B cell (primary cell): ENCODE measurements around the gene DACT3. TPM values are rescaled to one million over a fixed set of nuclear protein-coding genes. Genes with fewer than 3 reads are reported as not detected.
A peak's percentile ranks its signal among the peaks of the same experiment; 100 is the strongest.

Experiments
- ATAC-seq: fragments of 200-7000 bp; cut with Tn5 transposase; one replicate; pipeline ENCODE4 v1.10.0; 2021; ENCODE audit warnings: low read depth, mild to moderate bottlenecking, moderate number of reproducible peaks, moderate library complexity
- CTCF ChIA-PET: fragments of 350-600 bp; sonication (Branson Sonifier 250); formaldehyde crosslinking; loops from one replicate; lab custom pipeline; 2021; ENCODE audit warnings: antibody characterized with exemption, inconsistent platforms; lab: Charles Lee
- POLR2A ChIA-PET: fragments of 350-600 bp; sonication (Branson Sonifier 250); formaldehyde crosslinking; loops from one replicate; lab custom pipeline; 2021; ENCODE audit warnings: antibody characterized with exemption; lab: Charles Lee
- DNase-seq: peaks from one replicate; pipeline ENCODE4 v3.0.0; 2013
- H2AFZ ChIP-seq: 2 replicates; pipeline ENCODE4 v1.6.1; 2012; ENCODE audit warnings: mild to moderate bottlenecking, low read depth, low read length; ENCODE audit not compliant: insufficient read depth, poor library complexity, severe bottlenecking
- H3K27ac ChIP-seq, 2 donors: 1 replicate in 1 of 2; 2 replicates in 1 of 2; pipeline ENCODE4 v1.5.1; 2012 to 2013; ENCODE audit warnings: low read length in 2 of 2, mild to moderate bottlenecking in 2 of 2, moderate library complexity in 1 of 2
- H3K27me3 ChIP-seq, 4 experiments: fragments of 200-600 bp in 1 of 4; sonication (generic) in 1 of 4; replicated peaks in 1 of 4; 1 replicate in 2 of 4; 2 replicates in 2 of 4; pipeline versions ENCODE4 v1.6.1 to v1.7.0; 2013 to 2016; ENCODE audit warnings: low read length in 3 of 4, mild to moderate bottlenecking in 2 of 4, mixed read lengths in 1 of 4, moderate library complexity in 1 of 4; ENCODE audit not compliant: insufficient read depth in 4 of 4, control insufficient read depth in 3 of 4; ENCODE audit errors: control extremely low read depth in 1 of 4
- H3K36me3 ChIP-seq, 2 experiments: replicated peaks in 1 of 2; 1 replicate in 1 of 2; 2 replicates in 1 of 2; pipeline versions ENCODE4 v1.6.1 to v1.7.1; 2013; ENCODE audit warnings: low read length in 1 of 2; ENCODE audit not compliant: insufficient read depth in 2 of 2, control insufficient read depth in 1 of 2; ENCODE audit errors: control extremely low read depth in 1 of 2, extremely low read depth in 1 of 2
- H3K4me1 ChIP-seq, 2 donors: fragments of 200-600 bp in 1 of 2; sonication (generic) in 1 of 2; 1 replicate in 1 of 2; 2 replicates in 1 of 2; pipeline versions ENCODE4 v1.5.1 to v1.6.1; 2013 to 2017; ENCODE audit warnings: low read length in 2 of 2; ENCODE audit not compliant: control insufficient read depth in 2 of 2, insufficient read depth in 2 of 2
- H3K4me2 ChIP-seq: replicated peaks from 2 replicates; pipeline ENCODE3; 2012; ENCODE audit warnings: mild to moderate bottlenecking, low read depth, low read length; ENCODE audit not compliant: poor library complexity, severe bottlenecking
- H3K4me3 ChIP-seq, 5 experiments: fragments of 200-600 bp in 1 of 5; sonication (generic) in 1 of 5; 1 replicate in 3 of 5; 2 replicates in 2 of 5; pipeline versions ENCODE4 v1.5.1 to v1.7.0; 2011 to 2016; ENCODE audit warnings: low read length in 4 of 5, mild to moderate bottlenecking in 4 of 5, low read depth in 2 of 5, control low read depth in 1 of 5, moderate library complexity in 1 of 5; ENCODE audit not compliant: insufficient read depth in 1 of 5; ENCODE audit errors: control extremely low read depth in 1 of 5, extremely low read depth in 1 of 5
- H3K79me2 ChIP-seq: fragments of 200-600 bp; sonication (generic); one replicate; pipeline ENCODE4 v1.6.0; 2016; ENCODE audit warnings: low read length; ENCODE audit not compliant: control insufficient read depth, insufficient read depth
- H3K9ac ChIP-seq: fragments of 200-600 bp; sonication (generic); 2 replicates; pipeline ENCODE4 v1.6.1; 2017; ENCODE audit warnings: mild to moderate bottlenecking, low read length, moderate library complexity
- H3K9me3 ChIP-seq, 3 donors: one replicate each; pipeline versions ENCODE4 v1.6.1 to v1.7.1; 2013; ENCODE audit warnings: low read length in 2 of 3; ENCODE audit not compliant: control insufficient read depth in 2 of 3, insufficient read depth in 1 of 3; ENCODE audit errors: control extremely low read depth in 1 of 3
- H4K20me1 ChIP-seq: 2 replicates; pipeline ENCODE4 v1.6.0; 2012; ENCODE audit warnings: mild to moderate bottlenecking, low read length; ENCODE audit not compliant: insufficient read depth, control insufficient read depth, poor library complexity, severe bottlenecking
- H3K27ac Mint-ChIP-seq: one replicate; pipeline ENCODE4 v1.8.0; 2021; ENCODE audit warnings: mixed read lengths
- H3K27me3 Mint-ChIP-seq: one replicate; pipeline ENCODE4 v1.8.0; 2021; ENCODE audit warnings: mixed read lengths
- H3K4me1 Mint-ChIP-seq: one replicate; pipeline ENCODE4 v1.8.0; 2021; ENCODE audit warnings: mixed read lengths
- H3K4me3 Mint-ChIP-seq: one replicate; pipeline ENCODE4 v1.8.0; 2021; ENCODE audit warnings: mixed read lengths
- H3K9me3 Mint-ChIP-seq: one replicate; pipeline ENCODE4 v1.8.0; 2022; ENCODE audit warnings: mixed read lengths; ENCODE audit not compliant: insufficient read depth
- CTCF ChIP-seq: fragments of 200-600 bp; IDR thresholded peaks from one replicate; pipeline ENCODE4 v1.8.0; 2022; ENCODE audit warnings: antibody characterized with exemption, mild to moderate bottlenecking
- EZH2 ChIP-seq: IDR thresholded peaks from 2 replicates; pipeline ENCODE4 v1.6.1; 2012; ENCODE audit warnings: borderline replicate concordance, low read depth, mild to moderate bottlenecking, moderate library complexity, low read length; ENCODE audit not compliant: insufficient read depth, poor library complexity, severe bottlenecking
- WGBS: methylation state at CpG from one replicate; pipeline ENCODE4 v1.1.5; 2013; ENCODE audit warnings: missing lambda C conversion rate; ENCODE audit not compliant: insufficient coverage; 5-methylcytosine and 5-hydroxymethylcytosine counted together
- intact Hi-C: fragments of 100-400 bp; cut with micrococcal nuclease; formaldehyde crosslinking; loops from one replicate; pipeline ENCODE4 v1.10.0; 2022
- polyA plus RNA-seq: library from polyadenylated mRNA; depleted of rRNA; stranded (reverse); fragments of >200 nt; gene quantifications from 2 replicates; pipeline ENCODE4 v1.2.3, GENCODE V29; 2012
- total RNA-seq, 2 donors: library from RNA; stranded (reverse); fragments of 120-200 nt in 1 of 2; gene quantifications; 1 replicate in 1 of 2; 2 replicates in 1 of 2; pipeline versions ENCODE4 v1.2.3 to v1.2.4, GENCODE V29; 2013 to 2022

DACT3 gene
- total and polyA plus RNA-seq, 2 donors (not counting 1 experiment from before 2014, with no cell fraction given), result 0.03 to 0.15 TPM

- TF ChIP-seq CTCF (no peak), EZH2 (no peak)
- POLR2A ChIA-PET, result no interaction called here
- no peak within 1 kb of the TSS for H3K27ac ChIP-seq
- Mint-ChIP-seq H3K4me1 (peaks cover 56% of the 10 kb centered on the region), H3K4me3 (peak within 1 kb of the TSS; percentile 54), H3K27ac (peak within 1 kb of the TSS; percentile 59), H3K9me3 (no peaks in the 10 kb centered on the region), H3K27me3 (no peaks in the 10 kb centered on the region)
- H3K9ac ChIP-seq, result no peak within 1 kb of the TSS
- H3K9me3 ChIP-seq, result no peaks in the 10 kb centered on the region
- peak; percentile 44 for ATAC-seq
- no peaks in the 10 kb centered on the region for H3K36me3 ChIP-seq
- DNase-seq, result peak; percentile 42
- WGBS, result 13% methylated on average over 13 of the region's 13 CpGs
- H3K4me3 ChIP-seq, result peak within 1 kb of the TSS in 1 of 5 experiments; percentile 9
- H3K4me1 ChIP-seq, result peaks cover 45 to 55% of the 10 kb centered on the region in 2 donors
- intact Hi-C loops, result no loop called here
- H2AFZ ChIP-seq, result peak within 1 kb of the TSS; percentile 60
- CTCF ChIA-PET, result interaction anchor here (1.4 to 2.3 kb wide), 2 partner anchors 11 to 37 kb away, joined by 4 to 8 read pairs; partner anchors contain the start of gene DACT3
- H4K20me1 ChIP-seq, result no peaks in the 10 kb centered on the region
- H3K4me2 ChIP-seq, result peak within 1 kb of the TSS; percentile 61
- no peaks in the 10 kb centered on the region for H3K79me2 ChIP-seq
- no peaks in the 10 kb centered on the region for H3K27me3 ChIP-seq
Observed at GRCh38 chr19:46624958-46625661, 35.9 kb downstream of the DACT3 start, which contains the start of gene PTGIR. PTGIR (minus strand) TSS chr19:46625089; CDS start chr19:46624225, 864 bp downstream.

- Histone ChIP-seq H3K27me3 (no peaks in the 10 kb centered on the region), H3K9me3 (no peaks in the 10 kb centered on the region), H3K4me1 (peaks cover 52 to 59% of the 10 kb centered on the region in 2 donors), H2AFZ (no peak overlapping the region), H3K4me2 (peak overlapping the region; percentile 31), H3K27ac (no peak overlapping the region), H3K9ac (no peak overlapping the region), H3K79me2 (no peaks in the 10 kb centered on the region), H3K36me3 (no peaks in the 10 kb centered on the region), H3K4me3 (no peak overlapping the region), H4K20me1 (no peaks in the 10 kb centered on the region)
- ChIA-PET CTCF (interaction anchor here (1.4 to 2.3 kb wide), 2 partner anchors 10 to 38 kb away, joined by 4 to 8 read pairs; partner anchors contain the start of gene DACT3), POLR2A (interaction anchor here (0.5 kb wide), 1 partner anchor 10 kb away, joined by 5 read pairs; no protein-coding TSS in a partner anchor)
- intact Hi-C loops, result no loop called here
- Mint-ChIP-seq H3K4me1 (peaks cover 59% of the 10 kb centered on the region), H3K27me3 (no peaks in the 10 kb centered on the region), H3K9me3 (no peaks in the 10 kb centered on the region), H3K27ac (peak overlapping the region; percentile 20), H3K4me3 (peak overlapping the region; percentile 54)
- ATAC-seq, result no peak
- 96% methylated on average over 34 of the region's 35 CpGs for WGBS
- DNase-seq, result no peak
- TF ChIP-seq EZH2, result no peak
- TF ChIP-seq CTCF, result no peak
Observed at GRCh38 chr19:46623915-46624502, 37.0 kb downstream of the DACT3 start.
